ENCODE measurements around the gene EIF4H. TPM values are rescaled to one million over a fixed set of nuclear protein-coding genes. Genes with fewer than 3 reads are reported as not detected.
"Not testable (repeated sequence)": the region's sequence is repeated elsewhere in the genome, so short reads cannot be mapped to it uniquely, and the experiment has no call there.

EIF4H gene
- total RNA-seq, 2 donors from 2014 or later, result 452 to 457 TPM

DNA sequence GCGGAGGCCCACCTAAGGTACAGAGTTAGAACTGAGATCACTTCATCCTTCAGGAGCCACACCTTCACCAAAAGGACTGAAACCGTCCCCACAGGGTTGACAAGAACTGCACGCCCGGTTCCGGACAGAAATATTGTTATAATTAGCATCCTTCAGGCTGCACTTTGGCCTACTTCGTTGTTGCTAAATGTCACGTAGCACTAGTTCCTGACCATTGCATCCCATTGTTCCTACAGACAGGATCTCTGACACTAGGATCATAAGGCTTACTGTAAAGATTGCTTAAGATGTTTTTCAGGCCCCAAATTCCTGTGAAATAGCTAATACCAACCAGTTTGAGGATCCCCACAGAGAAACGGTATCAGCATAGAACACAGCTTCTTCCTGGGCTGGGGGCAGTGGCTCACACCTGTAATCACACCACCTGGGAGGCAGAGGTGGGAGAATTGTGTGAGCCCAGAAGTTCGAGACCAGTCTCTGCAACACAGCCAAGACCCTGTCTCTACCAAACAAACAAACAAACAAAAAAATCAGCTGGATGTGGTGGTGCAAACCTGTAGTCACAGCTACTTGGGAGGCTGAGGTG lies 18.3 kb upstream of the EIF4H start:
- ATAC-seq (replicated peaks in 1 of 2) (no peak), DNase-seq (no peak)
- no peak overlapping the region for H3K27ac Mint-ChIP-seq
- H3K27me3 Mint-ChIP-seq (ENCODE audit: low read depth), result no peaks in the 10 kb centered on the region
- H3K36me3 Mint-ChIP-seq (ENCODE audit: insufficient read depth in 2 of 2), result no peaks in the 10 kb centered on the region
- no peaks in the 10 kb centered on the region for H3K9me3 Mint-ChIP-seq
- no peak overlapping the region for H3K4me3 Mint-ChIP-seq
- no peaks in the 10 kb centered on the region for H3K4me1 Mint-ChIP-seq (ENCODE audit: low read depth)

DNA sequence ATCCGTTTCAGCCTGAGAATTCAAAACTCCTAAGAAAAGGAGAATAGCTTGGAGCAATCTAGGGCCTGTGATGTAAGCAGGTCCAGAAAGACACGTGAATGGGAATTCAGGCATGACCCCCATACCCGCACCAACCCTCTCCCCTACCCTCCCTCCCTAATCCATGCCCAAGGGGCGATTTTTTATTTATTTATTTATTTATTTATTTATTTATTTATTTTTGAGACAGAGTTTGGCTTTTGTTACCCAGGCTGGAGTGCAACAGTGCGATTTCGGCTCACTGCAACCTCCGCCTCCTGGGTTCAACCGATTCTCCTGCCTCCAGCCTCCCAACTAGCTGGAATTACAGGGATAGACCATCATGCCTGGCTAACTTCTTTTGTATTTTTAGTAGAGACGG lies 16.6 kb upstream of the EIF4H start:
- no peak for ATAC-seq (replicated peaks in 1 of 2)
- no peaks in the 10 kb centered on the region for H3K4me1 Mint-ChIP-seq (ENCODE audit: low read depth)
- no peaks in the 10 kb centered on the region for H3K9me3 Mint-ChIP-seq
- no peak overlapping the region for H3K27ac Mint-ChIP-seq
- no peak for DNase-seq
- H3K36me3 Mint-ChIP-seq (ENCODE audit: insufficient read depth in 2 of 2), result no peaks in the 10 kb centered on the region
- H3K4me3 Mint-ChIP-seq, result no peak overlapping the region
- no peaks in the 10 kb centered on the region for H3K27me3 Mint-ChIP-seq (ENCODE audit: low read depth)

DNA sequence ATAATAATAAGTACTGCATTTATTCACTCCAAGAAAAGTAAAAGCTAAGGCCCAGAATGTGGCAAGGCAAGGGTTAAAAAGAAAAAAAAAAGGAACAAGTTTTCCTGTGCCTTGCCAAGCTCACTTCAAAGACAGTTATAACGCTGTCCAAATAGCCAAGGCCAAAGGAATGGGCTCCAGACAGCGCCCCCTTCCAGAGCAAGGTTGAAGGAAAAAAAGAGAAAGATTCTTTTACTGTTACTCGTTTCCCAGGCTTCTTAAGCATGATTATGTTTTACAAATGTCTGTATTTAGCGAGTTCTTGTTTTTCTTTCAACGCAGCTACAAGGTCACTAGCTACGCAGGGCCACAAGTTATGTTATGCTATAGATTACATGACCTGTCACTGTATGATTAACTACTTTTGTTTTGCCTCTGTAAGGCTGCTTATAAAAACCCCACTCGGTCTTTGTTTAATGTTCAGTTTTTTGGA lies 9.1 kb upstream of the EIF4H start:
- Mint-ChIP-seq H3K27me3 (ENCODE audit: low read depth) (no peaks in the 10 kb centered on the region), H3K4me1 (ENCODE audit: low read depth) (no peaks in the 10 kb centered on the region), H3K36me3 (ENCODE audit: insufficient read depth in 2 of 2) (no peaks in the 10 kb centered on the region), H3K27ac (no peak overlapping the region), H3K4me3 (no peak overlapping the region), H3K9me3 (no peaks in the 10 kb centered on the region)
- ATAC-seq (replicated peaks in 1 of 2) (no peak), DNase-seq (no peak)

DNA sequence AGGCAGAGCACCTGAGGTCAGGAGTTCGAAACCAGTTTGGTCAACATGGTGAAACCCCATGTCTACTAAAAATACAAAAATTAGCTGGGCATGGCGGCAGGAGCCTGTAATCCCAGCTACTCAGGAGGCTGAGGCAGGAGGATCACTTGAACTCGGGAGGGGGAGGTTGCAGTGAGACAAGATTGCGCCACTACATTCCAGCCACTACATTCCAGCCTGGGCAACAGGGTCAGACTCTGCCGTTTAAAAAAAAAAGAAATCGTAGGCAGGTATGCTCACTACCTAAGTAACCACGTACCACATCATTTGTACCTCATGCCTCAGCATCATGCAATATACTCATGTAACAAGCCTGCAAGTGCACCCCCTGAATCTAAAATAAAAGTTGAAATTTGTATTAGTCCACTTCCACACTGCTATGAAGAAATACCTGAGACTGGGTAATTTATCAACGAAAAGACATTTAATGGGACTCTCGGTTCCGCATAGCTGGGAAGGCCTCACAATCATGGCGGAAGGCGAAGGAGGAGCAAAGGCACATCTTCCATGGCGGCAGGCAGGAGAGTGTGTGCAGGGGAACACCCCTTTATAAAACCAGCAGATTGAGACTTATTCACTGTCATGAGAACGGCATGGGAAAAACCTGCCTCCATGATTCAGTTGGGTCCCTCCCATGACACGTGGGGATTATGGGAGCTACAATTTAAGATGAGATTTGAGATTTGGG lies 8.1 kb upstream of the EIF4H start:
- no peak overlapping the region for H3K27ac Mint-ChIP-seq
- no peak for DNase-seq
- H3K36me3 Mint-ChIP-seq (ENCODE audit: insufficient read depth in 2 of 2), result no peaks in the 10 kb centered on the region
- H3K27me3 Mint-ChIP-seq (ENCODE audit: low read depth), result no peaks in the 10 kb centered on the region
- H3K4me3 Mint-ChIP-seq, result no peak overlapping the region
- H3K9me3 Mint-ChIP-seq, result no peaks in the 10 kb centered on the region
- no peaks in the 10 kb centered on the region for H3K4me1 Mint-ChIP-seq (ENCODE audit: low read depth)
- no peak for ATAC-seq (replicated peaks in 1 of 2)

DNA sequence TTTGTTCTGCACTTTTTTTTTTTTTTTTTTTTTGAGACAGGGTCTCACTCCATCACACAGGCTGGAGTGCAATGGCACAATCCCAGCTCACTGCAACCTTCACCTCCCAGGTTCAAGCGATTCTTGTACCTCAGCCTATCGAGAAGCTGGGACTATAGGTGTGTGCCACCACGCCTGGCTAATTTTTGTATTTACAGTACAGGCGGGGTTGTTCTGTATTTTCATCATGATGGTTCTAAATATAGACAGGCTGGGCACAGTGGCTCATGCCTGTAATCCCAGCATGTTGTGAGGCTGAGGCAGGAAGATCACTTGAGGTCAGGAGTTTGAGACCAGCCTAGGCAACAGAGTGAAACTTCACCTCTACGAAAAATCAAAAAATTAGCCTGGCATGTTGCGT lies 6.8 kb upstream of the EIF4H start:
- not testable (repeated sequence) for H3K9me3 Mint-ChIP-seq; DNase-seq; H3K4me1 Mint-ChIP-seq (ENCODE audit: low read depth); H3K27ac Mint-ChIP-seq; ATAC-seq (replicated peaks in 1 of 2); H3K36me3 Mint-ChIP-seq (ENCODE audit: insufficient read depth in 2 of 2); H3K4me3 Mint-ChIP-seq; H3K27me3 Mint-ChIP-seq (ENCODE audit: low read depth)

DNA sequence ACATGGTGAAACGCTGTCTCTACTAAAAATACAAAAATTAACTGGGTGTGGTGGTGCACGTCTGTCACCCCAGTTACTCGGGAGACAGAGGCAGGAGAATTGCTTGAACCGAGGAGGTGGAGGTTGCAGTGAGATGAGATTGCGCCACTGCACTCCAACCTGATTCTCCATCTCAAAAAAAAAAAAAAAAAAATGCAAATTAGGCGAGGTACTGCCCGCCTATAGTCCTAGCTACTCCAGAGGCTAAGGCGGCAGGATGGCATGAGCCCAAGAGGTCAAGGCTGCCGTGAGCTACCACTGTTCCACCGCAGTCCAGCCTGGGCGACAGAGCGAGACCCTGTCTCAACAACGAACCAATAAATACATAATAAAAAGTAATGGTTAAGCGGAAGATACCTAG lies 1.1 kb upstream of the EIF4H start:
- DNase-seq, result no peak
- Mint-ChIP-seq H3K36me3 (ENCODE audit: insufficient read depth in 2 of 2) (peaks cover 9 to 16% of the 10 kb centered on the region in 2 donors), H3K4me3 (peak overlapping the region; percentile 93 to 96), H3K27ac (peak overlapping the region; percentile 93), H3K4me1 (ENCODE audit: low read depth) (peaks cover 37% of the 10 kb centered on the region), H3K27me3 (ENCODE audit: low read depth) (no peaks in the 10 kb centered on the region), H3K9me3 (no peaks in the 10 kb centered on the region)
- ATAC-seq (replicated peaks in 1 of 2), result no peak

DNA sequence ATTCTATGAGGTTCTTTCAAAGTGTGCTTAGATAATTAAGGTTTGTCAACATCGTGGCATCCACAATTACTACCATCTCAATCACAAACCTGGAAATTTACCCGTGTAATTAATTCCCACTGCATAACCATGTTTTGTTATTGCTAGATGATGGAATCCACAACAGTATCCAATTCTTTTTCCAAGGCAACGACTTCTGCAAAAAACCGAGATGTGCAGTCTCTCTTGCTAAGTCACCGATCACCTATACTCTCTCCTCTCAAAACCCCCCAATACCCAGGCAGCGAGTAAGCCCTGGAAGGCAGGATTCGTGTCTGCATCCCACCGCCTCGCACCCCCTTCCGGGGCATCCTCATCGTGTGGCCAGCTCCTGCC lies 678 bp upstream of the EIF4H start:
- H3K27me3 Mint-ChIP-seq (ENCODE audit: low read depth), result no peaks in the 10 kb centered on the region
- peak overlapping the region; percentile 93 to 96 for H3K4me3 Mint-ChIP-seq
- no peaks in the 10 kb centered on the region for H3K9me3 Mint-ChIP-seq
- ATAC-seq (replicated peaks in 1 of 2), result no peak
- peak overlapping the region; percentile 93 for H3K27ac Mint-ChIP-seq
- H3K4me1 Mint-ChIP-seq (ENCODE audit: low read depth), result peaks cover 41% of the 10 kb centered on the region
- no peak for DNase-seq
- H3K36me3 Mint-ChIP-seq (ENCODE audit: insufficient read depth in 2 of 2), result peaks cover 9 to 18% of the 10 kb centered on the region in 2 donors

DNA sequence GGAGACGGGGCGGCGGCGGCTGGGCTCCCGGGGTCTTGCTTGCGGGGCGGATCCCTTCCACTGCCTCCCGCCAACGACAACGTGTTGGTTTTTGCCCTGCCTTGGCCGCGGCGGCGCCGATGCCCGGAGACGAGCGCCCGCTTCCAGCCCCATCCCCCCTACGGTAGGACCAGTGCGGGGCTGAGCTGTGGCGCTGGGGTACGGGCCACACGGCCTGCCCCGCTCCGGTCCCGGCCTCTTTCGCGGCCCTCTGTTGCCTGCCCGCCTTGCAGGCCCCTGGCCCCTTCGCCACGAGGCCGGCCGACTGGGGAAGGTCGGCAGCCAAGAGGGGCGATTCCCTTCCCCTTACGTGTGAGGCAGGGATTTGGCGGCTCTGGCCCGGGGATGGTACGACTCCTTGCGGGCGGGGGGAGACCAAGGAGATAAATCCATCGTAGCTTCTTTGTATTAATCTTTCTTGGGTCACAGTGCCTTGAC lies 488 bp downstream of the EIF4H start:
- H3K4me3 Mint-ChIP-seq, result peak overlapping the region; percentile 89 to 97
- peaks cover 51% of the 10 kb centered on the region for H3K4me1 Mint-ChIP-seq (ENCODE audit: low read depth)
- peaks cover 11 to 25% of the 10 kb centered on the region in 2 donors for H3K36me3 Mint-ChIP-seq (ENCODE audit: insufficient read depth in 2 of 2)
- ATAC-seq (replicated peaks in 1 of 2) (peak; percentile 32 to 34), DNase-seq (peak; percentile 39 to 41)
- no peaks in the 10 kb centered on the region for H3K27me3 Mint-ChIP-seq (ENCODE audit: low read depth)
- H3K9me3 Mint-ChIP-seq, result no peaks in the 10 kb centered on the region
- H3K27ac Mint-ChIP-seq, result peak overlapping the region; percentile 96

DNA sequence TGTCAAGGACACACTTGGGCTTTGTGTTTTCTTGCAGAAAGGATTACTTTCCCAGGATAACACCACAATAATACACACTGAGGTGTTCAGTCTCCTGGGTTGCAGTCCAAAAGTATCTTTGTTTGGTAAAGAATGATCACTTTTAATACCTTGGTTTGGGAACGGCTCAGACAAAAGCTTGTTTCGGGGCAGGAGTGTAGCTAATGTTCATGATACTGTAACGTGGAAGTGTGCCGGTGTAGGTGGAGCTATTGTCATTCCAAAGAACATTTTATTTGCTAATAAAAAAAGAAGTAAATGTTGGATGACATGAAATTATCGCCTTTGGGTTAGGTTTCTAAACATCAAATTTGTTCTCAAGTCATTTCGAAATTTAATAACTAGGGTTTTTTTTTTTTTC lies 1.2 kb downstream of the EIF4H start:
- DNase-seq, result no peak
- H3K27ac Mint-ChIP-seq, result peak overlapping the region; percentile 96
- H3K4me1 Mint-ChIP-seq (ENCODE audit: low read depth), result peaks cover 58% of the 10 kb centered on the region
- no peaks in the 10 kb centered on the region for H3K27me3 Mint-ChIP-seq (ENCODE audit: low read depth)
- no peak for ATAC-seq (replicated peaks in 1 of 2)
- H3K4me3 Mint-ChIP-seq, result peak overlapping the region; percentile 89 to 97
- H3K9me3 Mint-ChIP-seq, result no peaks in the 10 kb centered on the region
- H3K36me3 Mint-ChIP-seq (ENCODE audit: insufficient read depth in 2 of 2), result peaks cover 11 to 25% of the 10 kb centered on the region in 2 donors

DNA sequence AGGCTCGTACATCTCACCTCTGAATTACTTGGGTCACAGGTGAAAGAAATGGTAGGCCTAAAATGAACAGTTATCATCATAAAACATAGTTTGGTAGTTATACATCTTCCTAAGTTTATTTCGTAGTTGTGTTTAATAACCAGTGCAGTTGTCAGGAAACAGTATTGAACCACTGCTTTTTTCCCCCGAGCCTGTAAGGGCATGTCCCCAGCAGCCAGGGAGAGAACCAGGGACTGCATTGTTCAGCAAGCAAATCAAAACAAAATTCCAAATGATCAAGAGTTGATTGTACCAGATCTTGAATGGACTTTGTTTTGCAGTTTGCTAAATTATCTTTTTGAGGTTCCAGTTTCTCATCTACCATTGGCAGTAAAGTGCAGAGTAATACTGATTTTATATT lies 2.4 kb downstream of the EIF4H start:
- H3K4me1 Mint-ChIP-seq (ENCODE audit: low read depth), result peaks cover 70% of the 10 kb centered on the region

DNA sequence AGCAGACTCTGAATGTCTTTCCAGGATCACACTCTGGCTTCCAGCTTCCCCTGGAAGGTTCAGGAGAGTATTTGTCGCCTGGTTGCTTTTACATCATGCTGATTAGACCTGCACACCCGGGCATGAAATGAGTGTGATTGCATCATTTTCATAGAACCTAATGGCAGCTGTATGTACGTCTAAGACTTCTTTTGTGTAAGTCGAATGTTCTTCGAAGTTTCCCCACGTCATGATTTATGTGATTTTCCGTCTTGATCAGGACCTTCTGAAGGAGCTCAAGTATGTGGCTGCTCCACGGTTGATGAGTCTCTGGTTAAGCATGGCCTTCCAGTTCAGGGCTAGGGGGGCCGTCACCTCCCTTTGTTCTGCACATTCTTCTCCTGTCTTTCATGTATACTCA lies 4.5 kb downstream of the EIF4H start:
- ATAC-seq (replicated peaks in 1 of 2) (peak; percentile 30 to 44), DNase-seq (peak; percentile 37 to 49)
- no peaks in the 10 kb centered on the region for H3K27me3 Mint-ChIP-seq (ENCODE audit: low read depth)
- H3K27ac Mint-ChIP-seq, result peak overlapping the region; percentile 96
- H3K9me3 Mint-ChIP-seq, result no peaks in the 10 kb centered on the region
- H3K4me1 Mint-ChIP-seq (ENCODE audit: low read depth), result peaks cover 76% of the 10 kb centered on the region
- H3K36me3 Mint-ChIP-seq (ENCODE audit: insufficient read depth in 2 of 2), result peaks cover 15 to 40% of the 10 kb centered on the region in 2 donors
- H3K4me3 Mint-ChIP-seq, result peak overlapping the region; percentile 75 to 89

More for the DNA sequence above, 2.4 kb downstream of the EIF4H start:
- H3K27me3 Mint-ChIP-seq (ENCODE audit: low read depth), result no peaks in the 10 kb centered on the region
- DNase-seq (no peak), ATAC-seq (replicated peaks in 1 of 2) (no peak)
- H3K4me3 Mint-ChIP-seq, result peak overlapping the region; percentile 89 to 97
- H3K36me3 Mint-ChIP-seq (ENCODE audit: insufficient read depth in 2 of 2), result peaks cover 11 to 29% of the 10 kb centered on the region in 2 donors
- H3K9me3 Mint-ChIP-seq, result no peaks in the 10 kb centered on the region
- peak overlapping the region; percentile 96 for H3K27ac Mint-ChIP-seq

DNA sequence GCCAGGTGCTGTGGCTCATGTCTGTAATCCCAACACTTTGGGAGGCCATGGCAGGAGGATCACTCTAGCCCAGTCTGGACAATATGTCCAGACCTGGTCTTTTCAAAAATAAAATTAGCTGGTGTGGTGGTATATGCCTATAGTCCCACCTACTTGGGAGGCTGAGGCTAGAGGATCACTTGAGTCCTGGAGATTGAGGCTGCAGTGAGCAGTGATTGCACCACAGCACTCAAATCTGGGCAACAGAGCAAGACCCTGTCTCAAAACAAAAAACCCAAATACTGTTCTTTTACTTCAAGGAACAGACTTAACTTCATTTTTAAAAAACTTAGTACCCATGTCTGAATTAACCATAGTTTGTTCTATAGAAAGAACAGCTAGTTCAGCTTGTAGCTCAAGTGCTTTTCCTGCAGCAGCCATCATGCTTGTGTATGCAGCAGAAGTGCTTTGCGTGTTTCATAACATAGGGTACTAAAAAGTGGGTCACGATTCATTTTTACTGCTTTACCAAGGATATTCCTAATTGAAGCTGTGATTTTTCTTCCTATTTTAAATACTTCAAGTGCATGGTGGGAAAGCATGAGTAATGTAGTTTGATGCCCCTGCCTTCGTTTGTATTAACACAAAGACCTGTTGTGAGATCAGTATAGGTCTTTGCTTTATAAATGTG lies 5.9 kb downstream of the EIF4H start:
- H3K27ac Mint-ChIP-seq, result peak overlapping the region; percentile 96

DNA sequence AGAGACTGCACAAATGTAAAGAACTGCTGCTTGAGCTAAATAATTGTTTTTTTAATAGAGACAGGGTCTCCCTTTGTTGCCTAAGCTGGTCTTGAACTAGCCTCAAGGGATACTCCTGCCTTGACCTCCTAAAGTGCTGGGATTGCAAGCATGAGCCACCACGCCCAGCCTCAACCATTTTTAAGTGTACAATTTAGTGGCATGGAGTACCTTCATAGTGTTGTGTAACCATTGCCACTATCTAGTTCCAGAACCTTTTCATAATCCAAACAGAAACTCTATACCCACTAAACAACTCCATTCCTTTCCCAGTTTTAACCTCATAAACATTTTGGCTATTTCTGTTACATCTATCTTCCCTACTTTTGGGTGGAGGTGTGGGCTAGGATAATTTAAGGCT lies 6.7 kb downstream of the EIF4H start:
- Mint-ChIP-seq H3K36me3 (ENCODE audit: insufficient read depth in 2 of 2) (peaks cover 9 to 46% of the 10 kb centered on the region in 2 donors), H3K27ac (peak overlapping the region; percentile 52), H3K4me1 (ENCODE audit: low read depth) (peaks cover 96% of the 10 kb centered on the region), H3K4me3 (no peak overlapping the region), H3K9me3 (no peaks in the 10 kb centered on the region), H3K27me3 (ENCODE audit: low read depth) (no peaks in the 10 kb centered on the region)
- ATAC-seq (replicated peaks in 1 of 2), result no peak
- DNase-seq, result no peak

More for the DNA sequence above, 5.9 kb downstream of the EIF4H start:
- no peak for ATAC-seq (replicated peaks in 1 of 2)
- Mint-ChIP-seq H3K4me3 (peak overlapping the region in 1 of 2 donors; percentile 20), H3K9me3 (no peaks in the 10 kb centered on the region), H3K4me1 (ENCODE audit: low read depth) (peaks cover 88% of the 10 kb centered on the region), H3K27me3 (ENCODE audit: low read depth) (no peaks in the 10 kb centered on the region), H3K36me3 (ENCODE audit: insufficient read depth in 2 of 2) (peaks cover 11 to 43% of the 10 kb centered on the region in 2 donors)
- no peak for DNase-seq
